ENCODE measurements around the gene LGR5. TPM values are rescaled to one million over a fixed set of nuclear protein-coding genes. Genes with fewer than 3 reads are reported as not detected.

LGR5 gene
- polyA plus RNA-seq, 1 donor (not counting 4 experiments of a cell fraction or from before 2014, with no cell fraction given), result 0.05 TPM

DNA sequence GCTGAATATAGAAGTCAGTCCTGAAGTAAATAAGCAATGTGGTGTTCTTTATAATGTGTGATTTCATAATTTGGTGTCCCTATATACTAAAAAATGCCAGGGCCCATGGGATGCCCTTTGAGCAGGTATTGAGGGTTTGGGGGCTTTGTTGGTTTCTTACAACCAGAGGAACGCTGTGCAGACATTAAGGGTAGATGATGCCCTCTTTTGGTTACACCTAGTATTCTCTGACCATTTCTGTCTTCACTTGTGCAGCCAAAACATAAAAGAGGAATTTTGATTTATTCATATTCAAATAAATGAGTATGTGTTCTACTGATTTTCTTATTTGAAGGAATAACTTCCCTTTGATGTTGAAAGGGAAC, 3.0 kb downstream of the LGR5 start:
- no peaks in the 10 kb centered on the region for H4K20me1 ChIP-seq (ENCODE audit: control insufficient read depth, extremely low read depth, insufficient read depth, low read length)
- no peaks in the 10 kb centered on the region for H3K9me1 ChIP-seq (ENCODE audit: control insufficient read depth, extremely low read depth, insufficient read depth, low read length)
- H3K4me3 ChIP-seq (ENCODE audit: control insufficient read depth in 2 of 3, extremely low read depth in 1 of 3, insufficient read depth in 2 of 3, low read depth in 1 of 3, low read length in 3 of 3), result no peak overlapping the region
- no peaks in the 10 kb centered on the region for H3K9me3 ChIP-seq (ENCODE audit: control insufficient read depth, low read depth, low read length)
- H3K4me1 ChIP-seq (ENCODE audit: control insufficient read depth, extremely low read depth, insufficient read depth, low read length), result peaks cover 14% of the 10 kb centered on the region
- no peaks in the 10 kb centered on the region for H3K36me3 ChIP-seq (ENCODE audit: control insufficient read depth in 2 of 2, extremely low read depth in 1 of 2, insufficient read depth in 2 of 2, low read length in 2 of 2)
- dilution Hi-C loops (cut with MboI; ENCODE audit: extremely low pct_ligation_motif_present, low sequenced_read_pairs), result no loop called here
- DNase-seq (ENCODE audit: low read depth, low spot score), result no peak
- H3K79me2 ChIP-seq (ENCODE audit: control insufficient read depth, insufficient read depth, low read length), result no peaks in the 10 kb centered on the region
- H3K9ac ChIP-seq (ENCODE audit: control insufficient read depth, extremely low read depth, insufficient read depth, low read length), result no peak overlapping the region
- TF ChIP-seq, protein P1, sequence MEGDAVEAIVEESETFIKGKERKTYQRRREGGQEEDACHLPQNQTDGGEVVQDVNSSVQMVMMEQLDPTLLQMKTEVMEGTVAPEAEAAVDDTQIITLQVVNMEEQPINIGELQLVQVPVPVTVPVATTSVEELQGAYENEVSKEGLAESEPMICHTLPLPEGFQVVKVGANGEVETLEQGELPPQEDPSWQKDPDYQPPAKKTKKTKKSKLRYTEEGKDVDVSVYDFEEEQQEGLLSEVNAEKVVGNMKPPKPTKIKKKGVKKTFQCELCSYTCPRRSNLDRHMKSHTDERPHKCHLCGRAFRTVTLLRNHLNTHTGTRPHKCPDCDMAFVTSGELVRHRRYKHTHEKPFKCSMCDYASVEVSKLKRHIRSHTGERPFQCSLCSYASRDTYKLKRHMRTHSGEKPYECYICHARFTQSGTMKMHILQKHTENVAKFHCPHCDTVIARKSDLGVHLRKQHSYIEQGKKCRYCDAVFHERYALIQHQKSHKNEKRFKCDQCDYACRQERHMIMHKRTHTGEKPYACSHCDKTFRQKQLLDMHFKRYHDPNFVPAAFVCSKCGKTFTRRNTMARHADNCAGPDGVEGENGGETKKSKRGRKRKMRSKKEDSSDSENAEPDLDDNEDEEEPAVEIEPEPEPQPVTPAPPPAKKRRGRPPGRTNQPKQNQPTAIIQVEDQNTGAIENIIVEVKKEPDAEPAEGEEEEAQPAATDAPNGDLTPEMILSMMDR (optimal IDR thresholded peaks at IDR 0.05 in 1 of 3, IDR thresholded peaks at IDR 0.05 in 1 of 3, conservative IDR thresholded peaks at IDR 0.05 in 1 of 3; ENCODE audit: extremely low read depth in 1 of 3, insufficient read depth in 2 of 3, low read length in 3 of 3), result no peak
- no peak for TF ChIP-seq EZH2 (IDR thresholded peaks at IDR 0.05; ENCODE audit: low read length)
- H3K27ac ChIP-seq (ENCODE audit: control insufficient read depth, insufficient read depth, low read length), result no peak overlapping the region
- FAIRE-seq, result no peak
- H3K27me3 ChIP-seq (ENCODE audit: control insufficient read depth, extremely low read depth, insufficient read depth, low read length), result peaks cover 64% of the 10 kb centered on the region
- no peak overlapping the region for H3K4me2 ChIP-seq (ENCODE audit: control insufficient read depth, extremely low read depth, insufficient read depth, low read depth, low read length)
- H2AFZ ChIP-seq (ENCODE audit: control insufficient read depth, low read length), result no peak overlapping the region

DNA sequence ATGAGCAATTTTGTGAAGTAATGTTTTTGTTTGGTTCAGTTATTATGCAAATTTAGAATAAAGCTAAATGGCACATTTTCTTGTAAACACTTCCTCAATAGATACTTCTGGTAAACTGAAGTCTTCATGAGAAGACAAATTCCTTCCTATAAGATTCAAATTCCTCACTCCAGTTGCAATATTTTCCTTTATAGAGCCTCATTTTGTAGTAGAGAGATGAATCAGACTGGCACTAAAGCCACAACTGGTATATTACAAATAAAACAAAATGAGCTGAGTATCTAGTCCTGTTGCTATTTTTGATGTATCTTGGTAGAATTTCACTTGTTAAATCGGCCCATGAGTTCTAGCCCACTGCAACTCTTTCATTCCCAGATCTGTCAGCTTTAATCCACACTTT, 5.5 kb downstream of the LGR5 start:
- DNase-seq (ENCODE audit: low read depth, low spot score) (no peak), FAIRE-seq (no peak)
- dilution Hi-C loops (cut with MboI; ENCODE audit: extremely low pct_ligation_motif_present, low sequenced_read_pairs), result no loop called here
- Histone ChIP-seq H3K4me2 (ENCODE audit: control insufficient read depth, extremely low read depth, insufficient read depth, low read depth, low read length) (no peak overlapping the region), H3K4me3 (ENCODE audit: control insufficient read depth in 2 of 3, extremely low read depth in 1 of 3, insufficient read depth in 2 of 3, low read depth in 1 of 3, low read length in 3 of 3) (no peak overlapping the region), H3K27me3 (ENCODE audit: control insufficient read depth, extremely low read depth, insufficient read depth, low read length) (peaks cover 50% of the 10 kb centered on the region), H3K36me3 (ENCODE audit: control insufficient read depth in 2 of 2, extremely low read depth in 1 of 2, insufficient read depth in 2 of 2, low read length in 2 of 2) (no peaks in the 10 kb centered on the region), H2AFZ (ENCODE audit: control insufficient read depth, low read length) (no peak overlapping the region), H3K79me2 (ENCODE audit: control insufficient read depth, insufficient read depth, low read length) (no peaks in the 10 kb centered on the region), H3K9me3 (ENCODE audit: control insufficient read depth, low read depth, low read length) (no peaks in the 10 kb centered on the region), H3K9ac (ENCODE audit: control insufficient read depth, extremely low read depth, insufficient read depth, low read length) (no peak overlapping the region), H4K20me1 (ENCODE audit: control insufficient read depth, extremely low read depth, insufficient read depth, low read length) (no peaks in the 10 kb centered on the region), H3K27ac (ENCODE audit: control insufficient read depth, insufficient read depth, low read length) (no peak overlapping the region), H3K4me1 (ENCODE audit: control insufficient read depth, extremely low read depth, insufficient read depth, low read length) (peaks cover 6% of the 10 kb centered on the region), H3K9me1 (ENCODE audit: control insufficient read depth, extremely low read depth, insufficient read depth, low read length) (no peaks in the 10 kb centered on the region)
- TF ChIP-seq, protein P1 (optimal IDR thresholded peaks at IDR 0.05 in 1 of 3, IDR thresholded peaks at IDR 0.05 in 1 of 3, conservative IDR thresholded peaks at IDR 0.05 in 1 of 3; ENCODE audit: extremely low read depth in 1 of 3, insufficient read depth in 2 of 3, low read length in 3 of 3), result no peak
- TF ChIP-seq EZH2 (IDR thresholded peaks at IDR 0.05; ENCODE audit: low read length), result no peak
